Right lobe of liver (tissue), 6 donors: ENCODE data around the gene MED15. TPM values are rescaled to one million over a fixed set of nuclear protein-coding genes. Genes with fewer than 3 reads are reported as not detected.
"Not testable (repeated sequence)": the region's sequence is repeated elsewhere in the genome, so short reads cannot be mapped to it uniquely, and the experiment has no call there.

Source experiments
- ATAC-seq, 4 donors: fragments of 200-7000 bp; cut with Tn5 transposase; one replicate each; pipeline ENCODE4 v1.9.1; 2020; ENCODE audit warnings: mild to moderate bottlenecking in 4 of 4, moderate library complexity in 4 of 4
- DNase-seq, 3 donors: peaks; one replicate each; pipeline ENCODE4 v3.0.0-alpha.2; 2020
- H3K27ac ChIP-seq, 3 donors: fragments of 200-600 bp; one replicate each; pipeline ENCODE4 v1.8.0; 2022
- H3K27me3 ChIP-seq, 2 donors: fragments of 200-600 bp; one replicate each; pipeline ENCODE4 v1.8.0; 2022
- H3K36me3 ChIP-seq, 4 donors: fragments of 200-600 bp; sonication (generic) in 1 of 4; one replicate each; pipeline versions ENCODE4 v1.5.1 to v1.8.0; 2017 to 2022; ENCODE audit warnings: control low read depth in 1 of 4
- H3K4me1 ChIP-seq, 4 donors: fragments of 200-600 bp; sonication (generic) in 1 of 4; one replicate each; pipeline versions ENCODE4 v1.5.1 to v1.8.0; 2017 to 2022; ENCODE audit warnings: control low read depth in 1 of 4
- H3K4me3 ChIP-seq, 3 donors: fragments of 200-600 bp; one replicate each; pipeline ENCODE4 v1.8.0; 2022
- H3K9me3 ChIP-seq, 4 donors: fragments of 200-600 bp; sonication (generic) in 1 of 4; one replicate each; pipeline versions ENCODE4 v1.5.1 to v1.8.0; 2017 to 2022; ENCODE audit warnings: control low read depth in 1 of 4
- CTCF ChIP-seq, 4 donors: fragments of 200-600 bp in 3 of 4; fragments of 450-650 bp in 1 of 4; IDR thresholded peaks; one replicate each; pipeline versions ENCODE4 v1.5.1 to v1.8.0; 2016 to 2022; ENCODE audit warnings: antibody characterized with exemption in 4 of 4, mild to moderate bottlenecking in 2 of 4
- POLR2A ChIP-seq: fragments of 450-650 bp; IDR thresholded peaks from one replicate; pipeline ENCODE4 v1.6.1; 2017; ENCODE audit warnings: antibody characterized with exemption, mild to moderate bottlenecking
- WGBS: methylation state at CpG from one replicate; pipeline ENCODE4 v1.1.6; 2018; ENCODE audit warnings: low coverage, low lambda C conversion rate; ENCODE audit not compliant: insufficient coverage; ENCODE audit errors: missing lambda C conversion rate; 5-methylcytosine and 5-hydroxymethylcytosine counted together
- intact Hi-C, 2 donors: fragments of 100-400 bp; cut with DNase I; formaldehyde crosslinking; loops; one replicate each; pipeline versions ENCODE4 v1.11.2 to v1.14.1; 2022
- total RNA-seq, 6 experiments: library from RNA; depleted of rRNA in 2 of 6; stranded (reverse); fragments of >200 nt in 2 of 6; fragmentation: NEBNext Ultra II Directional in 3 of 6; extraction: Animal tissue kit (Norgen Biotek cat#: 25700) in 3 of 6; gene quantifications; one replicate each; pipeline versions ENCODE4 v1.1.0 to v1.2.4, GENCODE V29; 2016 to 2023
- donor health status: DM: no; HTN: yes; CAD: no.
- donor health status: DM: no; HTN: no; CAD: no.
- donor health status: DM: no; HTN: no; CAD: no.
- donor health status: DM: no; HTN: yes; CAD: no.
- donor health status: DM: no; HTN: yes; CAD: no.

Gene MED15
- total RNA-seq, 6 experiments from 2014 or later: 15.7 to 34.7 (median 23.6) TPM

DNA sequence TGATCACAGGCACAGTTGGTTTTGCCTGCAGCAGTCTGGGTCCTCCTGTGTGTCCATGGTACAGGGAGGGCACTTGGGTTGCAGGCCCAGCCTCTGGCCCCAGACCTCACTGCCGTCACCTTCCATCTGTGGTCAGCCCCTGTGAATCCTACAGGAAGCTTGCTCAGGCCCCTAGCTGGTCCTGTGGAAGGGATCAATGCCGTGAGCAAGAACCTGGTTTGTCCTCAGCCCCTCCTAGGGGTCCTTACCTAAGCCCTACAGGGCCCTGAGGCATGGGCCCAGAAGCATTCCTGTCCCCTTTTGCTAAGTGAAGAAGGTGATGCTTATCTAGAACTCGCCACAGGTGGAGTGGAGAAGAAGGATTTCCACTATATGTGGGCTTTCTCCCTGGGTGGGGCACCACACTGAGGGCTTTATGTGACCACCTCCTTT, 29.9 kb downstream of the MED15 start:
- Histone ChIP-seq H3K27ac (no peak overlapping the region), H3K4me3 (no peak overlapping the region), H3K9me3 (no peaks in the 10 kb centered on the region), H3K4me1 (no peaks in the 10 kb centered on the region), H3K27me3 (no peaks in the 10 kb centered on the region), H3K36me3 (peaks cover 0 to 17% (median 3%) of the 10 kb centered on the region in 4 donors)
- DNase-seq: peak in 1 of 3 donors; percentile 7
- TF ChIP-seq POLR2A (no peak), CTCF (IDR thresholded peaks at IDR 0.05) (no peak)
- intact Hi-C loops: no loop called here
- ATAC-seq: no peak
- no CpG with 5 or more reads among the region's 3 CpGs for WGBS

DNA sequence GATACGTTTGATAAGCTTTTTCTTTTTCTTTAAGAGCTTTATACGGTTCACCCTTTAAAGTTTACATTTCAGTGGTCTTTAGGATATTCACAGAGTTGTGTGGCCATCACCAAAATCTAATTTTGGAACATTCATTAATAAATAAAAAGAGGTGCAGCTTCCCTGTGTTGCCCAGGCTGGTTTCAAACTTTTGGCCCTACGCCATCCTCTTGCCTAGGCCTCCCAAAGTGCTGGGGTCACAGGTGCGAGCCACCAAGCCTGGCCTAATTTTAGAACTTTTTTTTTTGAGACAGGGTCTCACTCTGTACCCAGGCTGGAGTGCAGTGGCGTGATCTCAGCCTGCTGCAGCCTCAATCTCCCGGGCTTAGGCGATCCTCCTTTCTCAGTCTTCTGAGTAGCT, 30.6 kb downstream of the MED15 start:
- ATAC-seq (no peak), DNase-seq (peak in 1 of 3 donors; percentile 4)
- Histone ChIP-seq H3K4me3 (no peak overlapping the region), H3K27ac (no peak overlapping the region), H3K27me3 (no peaks in the 10 kb centered on the region), H3K4me1 (no peaks in the 10 kb centered on the region), H3K9me3 (no peaks in the 10 kb centered on the region), H3K36me3 (peaks cover 0 to 17% (median 3%) of the 10 kb centered on the region in 4 donors)
- intact Hi-C loops: no loop called here
- WGBS: 100% methylated on average over 1 of the region's 7 CpGs
- no peak for TF ChIP-seq CTCF (IDR thresholded peaks at IDR 0.05)
- no peak for TF ChIP-seq POLR2A

- H3K4me1 ChIP-seq, ATAC-seq, intact Hi-C loops, DNase-seq, H3K9me3 ChIP-seq, H3K4me3 ChIP-seq, H3K27me3 ChIP-seq, H3K27ac ChIP-seq: not testable (repeated sequence)
- 98% methylated on average over 6 of the region's 8 CpGs for WGBS
- peaks cover 0 to 17% (median 3%) of the 10 kb centered on the region in 4 donors for H3K36me3 ChIP-seq
These were observed 31.5 kb downstream of the MED15 start for GRCh38 chr22:20538875-20539274.

DNA sequence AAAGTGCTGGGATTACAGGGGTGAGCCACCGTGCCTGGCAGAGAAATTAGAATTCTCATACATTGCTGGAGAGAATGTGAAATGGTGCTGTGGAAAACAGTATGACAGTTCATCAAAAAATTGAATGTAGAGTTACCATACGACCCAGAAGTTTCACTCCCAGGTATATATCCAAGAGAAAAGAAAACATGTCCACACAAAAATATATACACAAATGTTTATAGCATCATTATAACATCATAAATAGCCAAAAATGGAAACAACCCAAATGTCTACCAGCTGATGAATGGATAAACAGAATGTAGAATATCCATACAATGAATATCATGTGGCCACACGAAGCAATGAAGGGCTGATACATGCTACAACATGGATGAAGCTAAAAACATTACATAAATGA, 34.6 kb downstream of the MED15 start:
- WGBS: 97% methylated on average over 3 of the region's 3 CpGs
- intact Hi-C loops: no loop called here
- ATAC-seq (no peak), DNase-seq (no peak)
- Histone ChIP-seq H3K4me3 (no peak overlapping the region), H3K9me3 (no peaks in the 10 kb centered on the region), H3K36me3 (peaks cover 0 to 17% (median 3%) of the 10 kb centered on the region in 4 donors), H3K4me1 (no peaks in the 10 kb centered on the region), H3K27ac (no peak overlapping the region), H3K27me3 (no peaks in the 10 kb centered on the region)
- TF ChIP-seq POLR2A: no peak
- no peak for TF ChIP-seq CTCF (IDR thresholded peaks at IDR 0.05)

DNA sequence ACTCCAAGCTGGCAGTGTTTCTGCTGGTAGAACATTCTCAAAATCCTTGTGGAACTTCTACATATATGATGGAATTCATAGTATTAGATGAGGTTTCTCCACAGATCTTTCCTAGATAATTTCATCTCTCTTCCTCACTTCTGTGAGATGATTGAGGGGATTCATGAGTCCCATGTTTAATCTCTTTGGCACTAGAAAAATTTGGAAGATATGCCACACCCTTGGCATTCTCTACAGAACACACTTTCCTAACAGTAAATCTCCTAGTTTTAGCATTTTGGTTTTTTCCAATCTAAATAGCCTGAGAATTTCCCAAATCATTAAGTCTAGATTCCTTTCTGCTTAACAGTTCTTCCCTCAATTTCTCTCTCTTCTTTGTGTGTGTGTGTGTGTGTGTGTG, 35.3 kb downstream of the MED15 start:
- Histone ChIP-seq H3K27me3 (no peaks in the 10 kb centered on the region), H3K9me3 (no peaks in the 10 kb centered on the region), H3K36me3 (peaks cover 0 to 13% (median 2%) of the 10 kb centered on the region in 4 donors), H3K27ac (no peak overlapping the region), H3K4me3 (no peak overlapping the region), H3K4me1 (no peaks in the 10 kb centered on the region)
- intact Hi-C loops: no loop called here
- no peak for DNase-seq
- ATAC-seq: no peak
- TF ChIP-seq POLR2A (no peak), CTCF (IDR thresholded peaks at IDR 0.05) (no peak)

DNA sequence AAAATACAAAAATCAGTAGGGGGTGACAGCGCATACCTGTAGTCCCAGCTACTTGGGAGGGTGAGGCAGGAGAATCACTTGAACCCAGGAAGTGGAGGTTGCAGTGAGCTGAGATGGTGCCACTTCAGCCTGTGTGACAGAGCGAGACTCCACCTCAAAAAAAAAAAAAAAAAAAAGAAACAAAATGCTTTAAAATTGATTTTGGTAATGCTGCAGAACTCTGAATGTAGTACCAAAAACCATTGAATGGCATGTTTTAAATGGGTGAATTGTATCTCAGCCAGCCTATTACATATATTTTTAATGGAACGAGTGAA, 37.9 kb downstream of the MED15 start:
- H3K4me3 ChIP-seq, H3K27ac ChIP-seq, H3K4me1 ChIP-seq, DNase-seq, intact Hi-C loops, ATAC-seq, H3K36me3 ChIP-seq, H3K27me3 ChIP-seq, H3K9me3 ChIP-seq: not testable (repeated sequence)
- WGBS: 100% methylated on average over 1 of the region's 3 CpGs
